Natural killer cell (primary cell): ENCODE results near the gene ASIC1. TPM values are rescaled to one million over a fixed set of nuclear protein-coding genes. Genes with fewer than 3 reads are reported as not detected.

ENCODE experiments used
- ATAC-seq, 3 donors: fragments of 150-1000 bp in 2 of 3; fragments of 200-7000 bp in 1 of 3; cut with Tn5 transposase; 1 replicate in 1 of 3; 2 replicates in 2 of 3; pipeline ENCODE4 v1.10.0; 2021; ENCODE audit warnings: mild to moderate bottlenecking in 2 of 3, moderate library complexity in 2 of 3
- DNase-seq, 2 donors: peaks; one replicate each; pipeline versions ENCODE4 v3.0.0 to v3.0.0-alpha.2; 2013 to 2021; ENCODE audit warnings: mixed read lengths in 1 of 2
- H3K27ac ChIP-seq: one replicate; pipeline ENCODE4 v1.5.1; 2013; ENCODE audit warnings: mild to moderate bottlenecking, low read length
- H3K27me3 ChIP-seq: one replicate; pipeline ENCODE4 v1.6.1; 2013; ENCODE audit warnings: low read length; ENCODE audit not compliant: control insufficient read depth, insufficient read depth
- H3K36me3 ChIP-seq: one replicate; pipeline ENCODE4 v1.6.1; 2013; ENCODE audit warnings: low read length; ENCODE audit not compliant: control insufficient read depth, insufficient read depth
- H3K4me1 ChIP-seq: one replicate; pipeline ENCODE4 v1.6.1; 2013; ENCODE audit warnings: low read length; ENCODE audit not compliant: control insufficient read depth, insufficient read depth
- H3K4me3 ChIP-seq: one replicate; pipeline ENCODE4 v1.5.1; 2013; ENCODE audit warnings: low read length
- H3K9me3 ChIP-seq: one replicate; pipeline ENCODE4 v1.6.1; 2013; ENCODE audit warnings: low read length; ENCODE audit not compliant: control insufficient read depth, insufficient read depth
- H3K27ac Mint-ChIP-seq, 2 donors: one replicate each; pipeline ENCODE4 v1.8.0; 2022; ENCODE audit warnings: mild to moderate bottlenecking in 2 of 2, mixed read lengths in 2 of 2, moderate library complexity in 1 of 2
- H3K27me3 Mint-ChIP-seq, 2 donors: one replicate each; pipeline ENCODE4 v1.8.0; 2022; ENCODE audit warnings: low read depth in 2 of 2, mixed read lengths in 2 of 2
- H3K36me3 Mint-ChIP-seq: one replicate; pipeline ENCODE4 v1.8.0; 2022; ENCODE audit warnings: mixed read lengths
- H3K4me1 Mint-ChIP-seq, 2 donors: one replicate each; pipeline ENCODE4 v1.8.0; 2022; ENCODE audit warnings: mixed read lengths in 2 of 2
- H3K4me3 Mint-ChIP-seq: one replicate; pipeline ENCODE4 v1.8.0; 2022; ENCODE audit warnings: mild to moderate bottlenecking, moderate library complexity, mixed read lengths
- H3K9me3 Mint-ChIP-seq, 2 donors: one replicate each; pipeline ENCODE4 v1.8.0; 2022; ENCODE audit warnings: mixed read lengths in 2 of 2
- CTCF ChIP-seq: fragments of 200-600 bp; IDR thresholded peaks from one replicate; pipeline ENCODE4 v1.8.0; 2022; ENCODE audit warnings: antibody characterized with exemption
- WGBS: methylation state at CpG from one replicate; pipeline ENCODE4 v1.1.7; 2013; ENCODE audit warnings: missing lambda C conversion rate; ENCODE audit not compliant: insufficient coverage; 5-methylcytosine and 5-hydroxymethylcytosine counted together
- intact Hi-C: fragments of 100-400 bp; cut with micrococcal nuclease; formaldehyde crosslinking; loops from one replicate; pipeline ENCODE4 v1.14.2; 2022
- total RNA-seq, 4 donors: library from RNA; stranded (reverse); fragments of 120-200 nt in 1 of 4; gene quantifications; one replicate each; pipeline versions ENCODE4 v1.2.3 to v1.2.4, GENCODE V29; 2013 to 2022

ASIC1 gene
- total RNA-seq, 3 donors from 2014 or later (not counting 1 experiment from before 2014, with no cell fraction given) = 0.21 TPM; not detected in 2

- intact Hi-C loops = loop anchor here (1.0 to 5.0 kb wide), 3 partner anchors 26 to 369 kb away; partner anchors contain the start of genes RACGAP1, SMARCD1 and TMBIM6
- H3K27ac ChIP-seq = peak overlapping the region; percentile 93
- TF ChIP-seq CTCF = no peak
- H3K9me3 ChIP-seq = no peaks in the 10 kb centered on the region
- Mint-ChIP-seq H3K36me3 (no peaks in the 10 kb centered on the region), H3K27me3 (no peaks in the 10 kb centered on the region), H3K27ac (peak overlapping the region; percentile 89 to 96), H3K9me3 (no peaks in the 10 kb centered on the region), H3K4me3 (peak overlapping the region; percentile 99), H3K4me1 (peaks cover 28 to 32% of the 10 kb centered on the region in 2 donors)
- DNase-seq = no peak
- 16% methylated on average over 19 of the region's 19 CpGs for WGBS
- ATAC-seq = no peak
- H3K27me3 ChIP-seq = no peaks in the 10 kb centered on the region
- H3K4me1 ChIP-seq = peaks cover 33% of the 10 kb centered on the region
- H3K36me3 ChIP-seq = peaks cover 5% of the 10 kb centered on the region
- H3K4me3 ChIP-seq = peak overlapping the region; percentile 26
Measured at GRCh38 chr12:50111395-50111692, 53.9 kb downstream of the ASIC1 start.

GRCh38 chr12:50111693-50112455, 54.5 kb downstream of the ASIC1 start, which contains the start of gene COX14:
TSS of gene COX14 (plus strand) at chr12:50112236. CDS start at chr12:50120044, 7,808 bp downstream.
- ATAC-seq (peak; percentile 83 to 93 (median 85)), DNase-seq (peak; percentile 99 to 100)
- intact Hi-C loops = loop anchor here (1.0 to 5.0 kb wide), 4 partner anchors 27 to 370 kb away; partner anchors contain the start of genes CERS5, RACGAP1, SMARCD1 and TMBIM6
- Histone ChIP-seq H3K9me3 (no peaks in the 10 kb centered on the region), H3K27me3 (no peaks in the 10 kb centered on the region), H3K27ac (peak within 1 kb of the TSS; percentile 93), H3K36me3 (peaks cover 9% of the 10 kb centered on the region), H3K4me3 (peak within 1 kb of the TSS; percentile 97), H3K4me1 (peaks cover 33% of the 10 kb centered on the region)
- under 1% methylated on average over 59 of the region's 59 CpGs for WGBS
- H3K27ac Mint-ChIP-seq = peak within 1 kb of the TSS; percentile 89 to 96
- H3K27me3 Mint-ChIP-seq = no peaks in the 10 kb centered on the region
- H3K36me3 Mint-ChIP-seq = no peaks in the 10 kb centered on the region
- H3K9me3 Mint-ChIP-seq = no peaks in the 10 kb centered on the region
- peaks cover 28 to 37% of the 10 kb centered on the region in 2 donors for H3K4me1 Mint-ChIP-seq
- peak; percentile 89 for TF ChIP-seq CTCF
- peak within 1 kb of the TSS; percentile 99 for H3K4me3 Mint-ChIP-seq

- intact Hi-C loops = loop anchor here (1.0 to 5.0 kb wide), 2 partner anchors 55 to 370 kb away; partner anchors contain the start of genes CERS5 and TMBIM6
- Histone ChIP-seq H3K27ac (peak overlapping the region; percentile 93), H3K36me3 (peaks cover 12% of the 10 kb centered on the region), H3K4me3 (peak overlapping the region; percentile 97), H3K4me1 (peaks cover 33% of the 10 kb centered on the region), H3K27me3 (no peaks in the 10 kb centered on the region), H3K9me3 (no peaks in the 10 kb centered on the region)
- no peak for ATAC-seq
- H3K4me1 Mint-ChIP-seq = peaks cover 28 to 44% of the 10 kb centered on the region in 2 donors
- H3K36me3 Mint-ChIP-seq = no peaks in the 10 kb centered on the region
- WGBS = 19% methylated on average over 26 of the region's 26 CpGs
- no peak for TF ChIP-seq CTCF
- H3K27ac Mint-ChIP-seq = peak overlapping the region; percentile 89 to 96
- H3K9me3 Mint-ChIP-seq = no peaks in the 10 kb centered on the region
- no peak for DNase-seq
- peak overlapping the region; percentile 99 for H3K4me3 Mint-ChIP-seq
- no peaks in the 10 kb centered on the region for H3K27me3 Mint-ChIP-seq
Measured at GRCh38 chr12:50112456-50113218, 55.2 kb downstream of the ASIC1 start.
